HG03196 (cell line): Measurements from ENCODE around the gene EXD2.
A peak's percentile ranks its signal among the peaks of the same experiment; 100 is the strongest.

ENCODE experiments used
- ATAC-seq: cut with Tn5 transposase; IDR thresholded peaks from one replicate; pipeline ENCODE4 v1.9.1; 2021; ENCODE audit not compliant: unreplicated experiment

The EXD2 gene

GRCh38 chr14:69246331-69246730, 55.0 kb downstream of the EXD2 start:
- ATAC-seq, result no peak

GRCh38 chr14:69247676-69248440, 56.6 kb downstream of the EXD2 start:
- ATAC-seq, result no peak

- no peak for ATAC-seq
These were observed 58.3 kb downstream of the EXD2 start for GRCh38 chr14:69249603-69250002.

- no peak for ATAC-seq
These were observed 61.6 kb downstream of the EXD2 start for GRCh38 chr14:69252851-69253250.

GRCh38 chr14:69259168-69259526, 67.8 kb downstream of the EXD2 start:
- ATAC-seq, result no peak

- no peak for ATAC-seq
These were observed 68.4 kb downstream of the EXD2 start, which contains the start of gene GALNT16 for GRCh38 chr14:69259527-69260189. TSS of gene GALNT16 (plus strand) at chr14:69260158. CDS start at chr14:69260291, 133 bp downstream.

- no peak for ATAC-seq
These were observed 69.0 kb downstream of the EXD2 start for GRCh38 chr14:69260190-69260860.

GRCh38 chr14:69260861-69261564, 69.7 kb downstream of the EXD2 start:
- ATAC-seq, result peak; percentile 49

- ATAC-seq, result no peak
These were observed 70.5 kb downstream of the EXD2 start for GRCh38 chr14:69261761-69262331.

GRCh38 chr14:69262516-69262915, 71.2 kb downstream of the EXD2 start:
- ATAC-seq, result no peak

- no peak for ATAC-seq
These were observed 72.1 kb downstream of the EXD2 start for GRCh38 chr14:69263364-69263763.

GRCh38 chr14:69263771-69264170, 72.5 kb downstream of the EXD2 start:
- no peak for ATAC-seq

GRCh38 chr14:69266572-69267345, 75.5 kb downstream of the EXD2 start:
- no peak for ATAC-seq

- ATAC-seq, result no peak
These were observed 76.2 kb downstream of the EXD2 start for GRCh38 chr14:69267492-69267891.

- no peak for ATAC-seq
These were observed 76.9 kb downstream of the EXD2 start for GRCh38 chr14:69268223-69268622.

- ATAC-seq, result no peak
These were observed 77.5 kb downstream of the EXD2 start for GRCh38 chr14:69268763-69269162.

GRCh38 chr14:69269381-69269780, 78.1 kb downstream of the EXD2 start:
- ATAC-seq, result no peak

- ATAC-seq, result no peak
These were observed 78.8 kb downstream of the EXD2 start for GRCh38 chr14:69270097-69270496.

- ATAC-seq, result no peak
These were observed 79.8 kb downstream of the EXD2 start for GRCh38 chr14:69270795-69271708.
